ENCODE results near the gene MEI1.

- TF ChIP-seq CTCF (conservative IDR thresholded peaks at IDR 0.05), result no peak
- TF ChIP-seq EZH2 (IDR thresholded peaks at IDR 0.05; ENCODE audit: low read depth), result no peak
Observed at GRCh38 chr22:41828516-41828915, 129.2 kb downstream of the MEI1 start.
